HL-60 (cell line): ENCODE measurements around the gene KAT2A.
A peak's percentile ranks its signal among the peaks of the same experiment; 100 is the strongest.
"Not testable (repeated sequence)": the region's sequence is repeated elsewhere in the genome, so short reads cannot be mapped to it uniquely, and the experiment has no call there.

Experiments used
- DNase-seq, 2 experiments: peaks; one replicate each; pipeline ENCODE4 v3.0.0-alpha.2; 2010 to 2020; ENCODE audit warnings: low read depth in 1 of 2, low spot score in 1 of 2
- H3K27ac ChIP-seq: fragments of 250-450 bp; sonication (Bioruptor Pico); replicated peaks from 2 replicates; pipeline ENCODE4 v1.5.1; 2020; ENCODE audit warnings: mild to moderate bottlenecking, moderate library complexity
- H3K27me3 ChIP-seq: fragments of 250-450 bp; sonication (Bioruptor Pico); 2 replicates; pipeline ENCODE4 v1.5.1; 2021; ENCODE audit warnings: mild to moderate bottlenecking, moderate library complexity; ENCODE audit not compliant: insufficient read depth, poor library complexity, severe bottlenecking
- H3K4me3 ChIP-seq: replicated peaks from 2 replicates; pipeline ENCODE4 v1.5.1; 2011; ENCODE audit warnings: mild to moderate bottlenecking, control low read depth, low read length; ENCODE audit not compliant: insufficient read depth
- GABPA ChIP-seq: IDR thresholded peaks from 2 replicates; pipeline ENCODE4 v1.6.1; 2012; ENCODE audit warnings: low read depth
- POLR2AphosphoS5 ChIP-seq: IDR thresholded peaks from 2 replicates; pipeline ENCODE4 v1.6.1; 2012; ENCODE audit warnings: low read depth
- SPI1 ChIP-seq: IDR thresholded peaks from 2 replicates; pipeline ENCODE4 v1.6.1; 2012; ENCODE audit warnings: low read depth, mild to moderate bottlenecking, borderline replicate concordance
- TF ChIP-seq, protein P1 (sequence below): IDR thresholded peaks from 2 replicates; pipeline ENCODE4 v1.6.1; 2012; ENCODE audit warnings: low read depth; ENCODE audit not compliant: insufficient replicate concordance
- TF ChIP-seq, protein P2 (sequence below): IDR thresholded peaks from one replicate; pipeline ENCODE4 v1.5.1; 2011; ENCODE audit warnings: low read length, control low read depth, inconsistent platforms; ENCODE audit not compliant: insufficient read depth

KAT2A gene

DNA sequence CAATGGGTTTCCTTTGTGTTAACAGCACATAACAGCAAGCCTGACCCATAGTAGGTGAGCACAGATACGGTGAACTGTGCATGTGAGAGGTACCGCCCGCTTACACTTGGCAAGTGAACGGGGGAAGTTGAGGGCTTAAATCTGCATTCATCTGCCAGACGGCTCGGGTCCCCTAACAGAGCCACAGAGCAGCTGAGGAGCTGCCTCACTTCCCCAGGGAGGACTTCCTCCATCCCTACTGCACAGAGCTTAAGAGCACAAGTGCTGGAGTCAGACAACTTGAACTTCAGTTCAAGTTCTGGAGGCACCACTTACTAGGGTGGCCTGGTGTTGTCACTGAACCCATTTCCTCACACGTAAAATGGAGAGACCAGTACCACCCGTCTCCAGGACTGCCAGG, 20.2 kb upstream of the KAT2A start:
- TF ChIP-seq SPI1 (peak; percentile 66; the same call in 1 of the 2 replicates), POLR2AphosphoS5 (no peak)
- Histone ChIP-seq H3K27ac (no peak overlapping the region), H3K4me3 (no peak overlapping the region), H3K27me3 (no peaks in the 10 kb centered on the region)
- peak in 1 of 2 experiments; percentile 49 for DNase-seq

DNA sequence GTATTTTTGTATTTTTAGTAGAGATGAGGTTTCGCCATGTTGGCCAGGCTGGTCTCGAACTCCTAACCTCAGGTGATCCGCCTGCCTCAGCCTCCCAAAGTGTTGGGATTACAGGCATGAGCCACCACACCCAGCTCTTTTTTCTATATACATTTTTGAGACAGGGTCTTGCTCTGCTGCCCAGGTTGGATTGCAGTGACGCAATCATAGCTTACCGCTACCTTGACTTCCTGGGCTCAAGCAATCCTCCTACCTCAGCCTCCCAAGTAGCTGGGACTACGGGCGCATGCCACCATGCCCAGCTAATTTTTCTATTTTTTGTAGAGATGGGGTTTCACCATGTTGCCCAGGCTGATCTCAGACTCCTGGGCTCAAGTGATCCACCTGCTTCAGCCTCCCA, 19.5 kb upstream of the KAT2A start:
- not testable (repeated sequence) for H3K4me3 ChIP-seq, H3K27ac ChIP-seq, H3K27me3 ChIP-seq, DNase-seq

DNA sequence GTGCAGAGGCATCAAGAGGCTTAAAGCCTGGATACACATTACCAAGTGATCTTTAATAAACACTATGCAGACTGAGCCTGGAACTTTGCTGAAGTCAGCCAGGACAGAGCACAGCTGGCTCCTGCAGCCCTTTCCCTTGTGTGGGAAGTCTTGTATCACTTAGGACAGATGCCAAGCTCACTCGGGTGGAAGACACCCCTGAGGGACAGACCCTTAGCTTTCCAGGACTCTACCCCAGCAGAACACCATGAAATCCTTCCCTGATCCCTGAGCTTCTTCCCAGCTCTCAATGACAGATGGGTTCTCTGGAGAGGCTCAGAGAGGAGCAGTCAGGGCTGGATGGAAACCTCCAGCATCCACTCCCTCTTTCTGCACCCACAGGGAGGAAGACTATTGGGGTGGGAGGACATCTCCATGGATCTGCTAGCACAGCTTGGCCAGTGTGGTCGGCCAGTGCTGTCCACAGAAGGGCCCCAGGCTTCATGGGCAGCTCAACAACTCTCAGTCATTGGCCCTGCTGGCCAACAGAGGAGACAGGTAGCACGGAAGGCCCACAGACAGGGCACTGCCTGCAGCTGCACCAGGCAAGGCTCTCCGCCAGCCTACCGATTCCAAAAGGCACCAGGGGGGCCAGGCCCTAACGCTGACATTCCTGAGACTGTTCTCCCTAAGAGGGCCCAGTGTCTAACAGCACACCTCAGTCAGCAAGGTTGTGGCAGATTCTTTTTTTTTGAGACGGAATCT, 17.8 kb upstream of the KAT2A start:
- H3K27me3 ChIP-seq = no peaks in the 10 kb centered on the region
- DNase-seq = no peak
- TF ChIP-seq, protein P1, sequence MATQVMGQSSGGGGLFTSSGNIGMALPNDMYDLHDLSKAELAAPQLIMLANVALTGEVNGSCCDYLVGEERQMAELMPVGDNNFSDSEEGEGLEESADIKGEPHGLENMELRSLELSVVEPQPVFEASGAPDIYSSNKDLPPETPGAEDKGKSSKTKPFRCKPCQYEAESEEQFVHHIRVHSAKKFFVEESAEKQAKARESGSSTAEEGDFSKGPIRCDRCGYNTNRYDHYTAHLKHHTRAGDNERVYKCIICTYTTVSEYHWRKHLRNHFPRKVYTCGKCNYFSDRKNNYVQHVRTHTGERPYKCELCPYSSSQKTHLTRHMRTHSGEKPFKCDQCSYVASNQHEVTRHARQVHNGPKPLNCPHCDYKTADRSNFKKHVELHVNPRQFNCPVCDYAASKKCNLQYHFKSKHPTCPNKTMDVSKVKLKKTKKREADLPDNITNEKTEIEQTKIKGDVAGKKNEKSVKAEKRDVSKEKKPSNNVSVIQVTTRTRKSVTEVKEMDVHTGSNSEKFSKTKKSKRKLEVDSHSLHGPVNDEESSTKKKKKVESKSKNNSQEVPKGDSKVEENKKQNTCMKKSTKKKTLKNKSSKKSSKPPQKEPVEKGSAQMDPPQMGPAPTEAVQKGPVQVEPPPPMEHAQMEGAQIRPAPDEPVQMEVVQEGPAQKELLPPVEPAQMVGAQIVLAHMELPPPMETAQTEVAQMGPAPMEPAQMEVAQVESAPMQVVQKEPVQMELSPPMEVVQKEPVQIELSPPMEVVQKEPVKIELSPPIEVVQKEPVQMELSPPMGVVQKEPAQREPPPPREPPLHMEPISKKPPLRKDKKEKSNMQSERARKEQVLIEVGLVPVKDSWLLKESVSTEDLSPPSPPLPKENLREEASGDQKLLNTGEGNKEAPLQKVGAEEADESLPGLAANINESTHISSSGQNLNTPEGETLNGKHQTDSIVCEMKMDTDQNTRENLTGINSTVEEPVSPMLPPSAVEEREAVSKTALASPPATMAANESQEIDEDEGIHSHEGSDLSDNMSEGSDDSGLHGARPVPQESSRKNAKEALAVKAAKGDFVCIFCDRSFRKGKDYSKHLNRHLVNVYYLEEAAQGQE = no peak
- TF ChIP-seq POLR2AphosphoS5 (no peak), GABPA (no peak), SPI1 (no peak)
- TF ChIP-seq, protein P2, sequence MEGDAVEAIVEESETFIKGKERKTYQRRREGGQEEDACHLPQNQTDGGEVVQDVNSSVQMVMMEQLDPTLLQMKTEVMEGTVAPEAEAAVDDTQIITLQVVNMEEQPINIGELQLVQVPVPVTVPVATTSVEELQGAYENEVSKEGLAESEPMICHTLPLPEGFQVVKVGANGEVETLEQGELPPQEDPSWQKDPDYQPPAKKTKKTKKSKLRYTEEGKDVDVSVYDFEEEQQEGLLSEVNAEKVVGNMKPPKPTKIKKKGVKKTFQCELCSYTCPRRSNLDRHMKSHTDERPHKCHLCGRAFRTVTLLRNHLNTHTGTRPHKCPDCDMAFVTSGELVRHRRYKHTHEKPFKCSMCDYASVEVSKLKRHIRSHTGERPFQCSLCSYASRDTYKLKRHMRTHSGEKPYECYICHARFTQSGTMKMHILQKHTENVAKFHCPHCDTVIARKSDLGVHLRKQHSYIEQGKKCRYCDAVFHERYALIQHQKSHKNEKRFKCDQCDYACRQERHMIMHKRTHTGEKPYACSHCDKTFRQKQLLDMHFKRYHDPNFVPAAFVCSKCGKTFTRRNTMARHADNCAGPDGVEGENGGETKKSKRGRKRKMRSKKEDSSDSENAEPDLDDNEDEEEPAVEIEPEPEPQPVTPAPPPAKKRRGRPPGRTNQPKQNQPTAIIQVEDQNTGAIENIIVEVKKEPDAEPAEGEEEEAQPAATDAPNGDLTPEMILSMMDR = no peak
- H3K27ac ChIP-seq = no peak overlapping the region
- no peak overlapping the region for H3K4me3 ChIP-seq

DNA sequence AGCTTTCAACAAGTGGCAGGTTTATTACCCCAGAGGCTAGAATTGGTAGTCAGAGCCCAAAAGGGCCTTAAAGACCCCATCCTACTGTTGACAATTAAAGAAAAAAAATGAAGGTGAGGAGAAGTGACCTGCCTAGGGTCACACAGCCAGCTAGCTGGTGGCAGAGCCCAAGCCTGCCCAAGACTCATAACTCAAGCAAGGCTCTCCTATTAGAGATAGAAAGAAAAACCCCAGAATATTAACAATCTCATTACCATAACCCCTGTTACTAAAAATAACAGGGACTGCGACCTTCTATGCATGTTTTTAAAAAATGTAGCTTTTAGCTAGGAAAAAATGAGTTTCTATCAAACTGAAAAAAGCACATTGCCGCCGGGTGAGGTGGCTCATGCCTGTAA, 15.5 kb upstream of the KAT2A start:
- no peak overlapping the region for H3K4me3 ChIP-seq
- no peak for DNase-seq
- no peaks in the 10 kb centered on the region for H3K27me3 ChIP-seq
- H3K27ac ChIP-seq = no peak overlapping the region
- TF ChIP-seq, protein P1 = no peak
- TF ChIP-seq SPI1 (no peak), GABPA (no peak), POLR2AphosphoS5 (no peak)
- TF ChIP-seq, protein P2 = no peak
